ENCODE results near the gene HOXD3. TPM values are rescaled to one million over a fixed set of nuclear protein-coding genes. Genes with fewer than 3 reads are reported as not detected.

The HOXD3 gene
- total RNA-seq (ENCODE audit: low replicate concordance): 0.09 TPM in 1 of 2 replicates, not detected in the other

DNA sequence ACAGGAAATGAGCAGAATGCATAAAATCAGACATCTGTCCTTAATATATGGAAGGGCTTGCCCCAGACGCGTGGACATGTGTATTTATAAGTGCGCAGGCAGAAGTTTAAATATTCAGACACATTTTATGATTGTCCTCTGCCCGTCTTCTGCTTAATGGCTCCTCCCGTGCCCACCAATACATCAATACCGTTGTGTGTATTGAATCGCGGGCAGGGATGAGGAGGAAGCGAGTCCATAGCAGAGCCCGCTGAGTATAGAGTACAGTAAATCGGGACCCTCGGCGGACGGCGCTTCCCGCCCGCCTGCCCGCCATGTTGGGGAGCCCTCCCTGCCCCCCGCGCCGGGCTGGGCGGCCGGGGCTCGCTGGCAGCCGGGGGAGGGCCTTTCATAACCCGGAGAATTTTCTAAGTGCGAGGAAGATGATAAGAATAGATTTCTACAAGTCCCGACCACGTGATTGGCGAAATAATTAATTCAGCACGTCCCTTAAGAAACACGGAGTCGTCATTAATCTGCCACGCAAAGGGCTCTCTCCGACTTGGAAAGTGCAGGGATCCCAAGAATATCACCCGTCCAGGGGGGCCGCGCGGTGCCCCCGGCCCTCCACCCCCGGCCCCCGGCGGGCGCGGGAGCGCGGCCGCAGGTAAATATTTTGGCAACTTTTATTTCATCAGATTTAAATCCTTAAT, at the start of gene HOXD3:
Gene HOXD3 (plus strand): TSS at position 501 of the 692 bp plus-strand sequence. CDS start 11,808 bp downstream, outside the sequence.
- no peak within 1 kb of the TSS for H3K4me3 ChIP-seq (ENCODE audit: low read depth, low read length)
- TF ChIP-seq CTCF (IDR thresholded peaks at IDR 0.05; ENCODE audit: insufficient read depth, low read length): no peak
- DNase-seq (ENCODE audit: low read depth): no peak

DNA sequence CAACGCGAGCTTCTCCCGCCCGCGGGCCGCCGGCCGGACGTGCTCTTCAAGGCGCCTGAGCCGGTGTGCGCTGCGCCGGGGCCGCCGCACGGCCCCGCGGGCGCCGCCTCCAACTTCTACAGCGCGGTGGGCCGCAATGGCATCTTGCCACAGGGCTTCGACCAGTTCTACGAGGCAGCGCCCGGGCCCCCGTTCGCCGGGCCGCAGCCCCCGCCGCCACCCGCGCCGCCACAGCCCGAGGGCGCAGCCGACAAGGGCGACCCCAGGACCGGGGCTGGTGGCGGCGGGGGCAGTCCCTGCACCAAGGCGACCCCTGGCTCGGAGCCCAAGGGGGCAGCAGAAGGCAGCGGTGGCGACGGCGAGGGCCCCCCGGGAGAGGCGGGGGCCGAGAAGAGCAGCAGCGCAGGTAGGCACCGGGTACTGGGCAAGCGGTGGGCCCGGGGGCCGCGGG, 49.4 kb upstream of the HOXD3 start:
- DNase-seq (ENCODE audit: low read depth): no peak
- no peak overlapping the region for H3K4me3 ChIP-seq (ENCODE audit: low read depth, low read length)
- no peak for TF ChIP-seq CTCF (IDR thresholded peaks at IDR 0.05; ENCODE audit: insufficient read depth, low read length)

DNA sequence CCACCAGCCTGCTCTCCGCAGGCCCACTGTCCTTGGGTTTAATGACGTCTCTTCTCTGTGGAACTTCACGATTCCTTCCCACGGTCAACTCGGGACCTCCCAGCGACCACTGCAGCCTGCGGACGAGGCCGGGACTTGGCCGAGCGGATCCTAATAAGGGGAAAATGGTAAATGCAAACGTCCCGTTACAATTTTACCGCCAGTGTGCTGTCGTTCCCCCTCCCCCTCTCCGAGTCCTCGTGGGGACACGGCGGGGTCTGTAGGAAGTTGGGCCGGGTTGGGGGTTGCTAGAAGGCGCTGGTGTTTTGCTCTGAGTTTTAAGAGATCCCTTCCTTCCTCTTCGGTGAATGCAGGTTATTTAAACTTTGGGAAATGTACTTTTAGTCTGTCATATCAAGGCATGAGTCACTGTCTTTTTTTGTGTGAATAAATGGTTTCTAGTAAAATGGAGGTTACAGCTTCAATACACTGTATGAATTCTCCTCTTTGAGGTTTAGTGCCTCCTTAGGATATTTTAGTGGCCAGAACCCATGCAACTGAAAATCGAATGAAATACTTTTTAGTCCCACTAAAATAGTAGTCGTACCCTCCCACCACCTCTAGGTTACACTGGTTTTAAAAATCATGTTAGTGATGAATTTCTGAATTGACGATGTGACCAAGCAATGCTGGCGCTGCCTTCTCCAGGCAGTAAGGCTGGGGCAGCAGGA, 47.8 kb upstream of the HOXD3 start:
- no peak for DNase-seq (ENCODE audit: low read depth)
- H3K4me3 ChIP-seq (ENCODE audit: low read depth, low read length): no peak overlapping the region
- no peak for TF ChIP-seq CTCF (IDR thresholded peaks at IDR 0.05; ENCODE audit: insufficient read depth, low read length)

GRCh38 chr2:176109946-176110345, 47.2 kb upstream of the HOXD3 start:
- no peak for TF ChIP-seq CTCF (IDR thresholded peaks at IDR 0.05; ENCODE audit: insufficient read depth, low read length)
- DNase-seq (ENCODE audit: low read depth): no peak
- H3K4me3 ChIP-seq (ENCODE audit: low read depth, low read length): no peak overlapping the region

DNA sequence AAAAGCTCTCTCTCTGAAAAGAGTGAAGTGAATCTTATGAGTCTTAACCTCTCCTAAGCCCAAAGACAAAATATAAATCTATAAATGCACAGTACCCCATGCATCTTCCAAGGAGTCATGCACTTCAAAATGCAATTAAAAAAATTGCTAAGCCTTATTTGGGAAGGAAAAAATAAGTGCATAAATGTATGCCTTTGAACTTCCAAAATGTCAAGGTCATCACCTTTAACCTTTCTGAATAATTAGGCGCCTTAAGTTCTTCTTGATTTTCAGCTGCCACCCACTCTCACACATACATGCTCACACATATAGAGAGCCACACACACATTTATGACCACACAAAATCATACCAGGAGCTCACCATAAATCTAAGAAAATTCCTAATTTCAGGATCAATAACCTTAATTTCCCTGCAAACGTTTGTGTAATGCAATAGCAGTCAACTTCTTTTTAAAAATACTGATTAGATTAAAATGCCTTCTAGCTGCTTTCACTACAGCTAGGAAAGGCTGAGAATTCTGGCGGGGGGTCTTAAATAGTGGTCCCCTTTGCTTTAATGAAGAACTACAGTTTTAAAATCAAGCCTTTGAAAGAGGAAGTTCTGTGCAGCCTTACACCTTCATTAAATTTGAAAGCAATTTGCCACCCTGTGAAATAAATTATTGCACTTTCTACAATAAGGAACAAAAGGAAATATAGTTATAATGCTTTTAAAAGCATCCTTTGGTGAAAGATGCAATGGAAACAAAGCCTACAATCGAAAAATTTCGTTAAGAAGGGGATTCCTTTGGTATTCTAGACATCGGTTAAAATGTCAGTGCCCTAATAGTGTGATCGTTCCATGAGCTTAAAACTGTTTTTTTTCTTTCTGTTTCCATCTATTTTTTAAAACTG, 46.4 kb upstream of the HOXD3 start:
- DNase-seq (ENCODE audit: low read depth): no peak
- TF ChIP-seq CTCF (IDR thresholded peaks at IDR 0.05; ENCODE audit: insufficient read depth, low read length): no peak
- no peak overlapping the region for H3K4me3 ChIP-seq (ENCODE audit: low read depth, low read length)

DNA sequence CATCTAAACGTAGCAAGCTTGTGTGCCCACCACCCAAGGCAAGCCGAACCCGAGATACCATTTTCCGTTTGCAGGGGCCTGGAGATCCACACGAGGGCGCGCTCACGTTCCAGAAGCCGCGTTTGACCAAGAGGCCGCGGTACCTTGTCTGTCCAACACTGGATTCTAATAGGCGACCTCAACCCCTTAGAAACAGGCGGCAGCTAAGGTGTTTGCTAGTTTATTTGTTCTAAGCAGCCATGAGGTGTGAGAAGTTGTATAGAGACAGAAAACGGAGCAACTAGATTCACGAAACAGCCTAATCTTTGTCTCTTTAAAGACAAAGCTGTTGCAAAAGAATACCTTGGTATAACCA, 45.8 kb upstream of the HOXD3 start:
- peak; percentile 60 for TF ChIP-seq CTCF (IDR thresholded peaks at IDR 0.05; ENCODE audit: insufficient read depth, low read length)
- DNase-seq (ENCODE audit: low read depth): peak; percentile 27
- H3K4me3 ChIP-seq (ENCODE audit: low read depth, low read length): no peak overlapping the region
